NCI-H146 treated with DMSO at 0.1 percent for 48 hours (cell line): Measurements from ENCODE around the gene PRPF18.

Experiments
- DNase-seq: peaks from one replicate; lab custom pipeline; 2025; ENCODE audit not compliant: unreplicated experiment; lab: John Stamatoyannopoulos, UW

The PRPF18 gene

DNA sequence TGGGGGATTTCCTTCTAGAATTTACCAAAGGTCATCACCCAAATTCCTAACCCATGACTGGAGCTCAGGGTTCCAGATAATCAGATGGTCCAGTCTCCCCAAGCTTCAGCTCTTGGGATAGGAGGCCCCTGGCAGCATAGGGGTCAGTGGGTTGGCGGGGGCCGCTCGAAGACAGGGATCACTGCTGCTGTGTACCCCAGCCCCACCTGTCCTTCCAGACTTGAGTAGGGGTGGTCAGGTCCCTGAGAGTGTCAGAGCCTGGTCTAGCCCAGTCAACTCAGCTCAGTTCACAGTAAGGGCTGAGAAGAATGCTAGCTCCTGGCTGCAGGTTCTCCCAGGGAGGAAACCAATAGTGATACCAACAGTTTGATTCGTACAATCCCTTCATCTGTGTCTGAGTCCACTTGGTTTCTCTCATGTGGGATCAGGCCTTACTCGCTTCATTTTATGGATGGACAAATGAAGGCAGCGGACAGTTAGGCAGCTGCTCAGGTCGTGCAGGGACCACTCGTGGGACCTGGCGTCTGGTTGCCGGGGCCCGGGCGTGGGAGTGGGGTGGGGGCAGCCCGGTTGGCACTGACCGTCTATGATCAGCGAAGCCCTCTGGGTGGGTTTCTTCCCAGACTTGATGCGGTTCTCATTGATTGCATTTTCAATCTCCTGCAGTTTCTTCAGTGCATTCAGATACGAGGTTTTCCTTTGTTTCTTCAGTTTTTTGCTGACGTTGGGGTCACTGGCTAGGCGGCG, 78.9 kb downstream of the PRPF18 start:
- DNase-seq, result no peak

DNA sequence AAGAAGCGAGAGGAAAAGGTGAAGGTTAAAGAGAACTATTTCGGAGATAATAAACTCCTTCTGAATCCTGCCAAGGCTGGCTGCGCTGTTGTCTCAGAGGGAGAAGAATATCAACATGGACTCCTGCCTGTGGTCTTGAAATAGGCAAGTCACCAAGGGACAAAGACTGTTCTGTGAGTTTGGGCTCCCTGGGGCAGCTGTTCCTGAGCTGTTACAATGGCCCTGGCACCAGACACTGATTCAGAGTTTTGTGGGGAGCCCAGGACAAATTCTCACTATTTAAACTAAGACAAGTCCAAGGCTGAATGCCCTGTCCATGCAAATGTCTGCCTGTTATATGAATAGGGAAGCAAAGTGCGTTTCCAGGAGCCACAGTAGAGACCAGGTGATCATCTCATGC, 81.4 kb downstream of the PRPF18 start:
- no peak for DNase-seq

GRCh38 chr10:13669182-13669855, 82.6 kb downstream of the PRPF18 start:
- no peak for DNase-seq

DNA sequence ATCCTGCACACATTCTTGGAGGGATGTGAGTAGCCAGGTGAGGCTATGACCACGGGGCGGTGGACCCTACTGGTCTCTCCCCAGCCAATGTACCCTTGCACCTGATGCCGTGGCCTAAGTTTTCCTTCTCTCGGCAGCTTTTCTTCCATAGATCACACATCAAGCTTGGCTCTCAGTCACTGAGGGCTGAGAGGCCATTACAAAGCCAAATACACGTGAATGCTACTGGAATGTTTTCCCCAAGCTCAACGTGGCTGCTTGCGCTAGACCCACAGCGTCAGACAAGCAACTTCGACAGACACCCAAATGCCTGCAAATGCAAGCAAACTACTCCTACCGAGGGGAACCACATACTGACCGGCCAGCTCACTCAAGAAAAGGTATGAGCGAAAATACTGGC, 83.1 kb downstream of the PRPF18 start:
- no peak for DNase-seq

DNA sequence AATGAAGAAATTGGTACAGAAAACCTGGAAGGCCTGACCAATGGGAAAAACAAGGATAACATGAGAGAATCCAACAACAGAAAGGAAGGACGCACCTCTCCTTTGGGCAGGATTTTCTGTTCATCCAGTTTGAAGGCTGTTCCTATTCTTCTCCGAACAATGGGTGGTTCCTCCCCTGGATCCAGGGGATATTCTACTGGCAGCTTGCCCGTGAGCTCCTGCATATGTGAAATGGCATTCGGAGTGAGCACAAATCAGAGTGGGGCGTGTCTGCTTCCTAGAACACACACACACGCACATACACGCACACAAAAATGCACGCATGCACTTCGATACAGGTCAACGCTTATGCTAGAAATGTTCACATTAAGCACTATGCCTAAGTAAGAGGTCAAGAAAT, 83.5 kb downstream of the PRPF18 start:
- DNase-seq, result no peak

- no peak for DNase-seq
These were observed 85.1 kb downstream of the PRPF18 start for GRCh38 chr10:13671904-13672303.

DNA sequence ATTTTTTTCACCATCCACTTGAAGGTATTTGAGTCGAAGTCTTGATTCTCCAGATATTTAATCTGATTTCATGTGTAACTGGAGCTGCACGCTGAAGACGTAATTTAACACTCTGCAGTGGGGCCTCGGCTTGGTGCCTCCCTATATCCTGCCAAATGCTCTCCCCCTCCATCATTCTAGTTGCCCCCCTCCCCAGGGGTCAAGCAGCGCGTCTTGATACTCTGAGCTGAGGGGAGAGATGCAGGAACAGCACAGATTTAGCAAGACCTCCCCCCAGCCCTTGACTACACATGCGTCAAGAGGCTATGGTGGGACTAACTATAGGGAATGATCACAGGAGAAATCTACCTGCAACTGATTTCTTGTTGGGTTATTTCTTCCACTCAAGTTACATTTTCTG, 85.8 kb downstream of the PRPF18 start:
- no peak for DNase-seq

DNA sequence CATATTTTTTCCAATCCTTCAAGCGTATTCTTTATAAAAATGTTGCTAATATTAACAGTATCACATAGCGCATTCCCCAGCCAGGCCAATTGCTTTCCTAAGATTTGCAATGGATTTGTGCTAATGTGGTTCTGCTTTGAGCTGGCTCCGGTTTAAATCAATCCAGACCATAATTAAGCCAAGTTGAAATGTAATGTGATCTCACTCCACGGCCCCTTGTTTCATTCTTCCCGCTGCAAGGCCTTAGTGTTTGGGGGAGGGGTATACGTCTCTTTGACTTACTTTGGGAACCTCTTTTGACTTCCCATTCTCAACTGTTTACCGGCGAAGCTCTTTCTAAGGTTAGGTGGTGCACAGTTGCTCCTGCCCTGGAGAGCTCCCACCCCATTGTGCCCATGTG, 86.4 kb downstream of the PRPF18 start:
- DNase-seq, result no peak

DNA sequence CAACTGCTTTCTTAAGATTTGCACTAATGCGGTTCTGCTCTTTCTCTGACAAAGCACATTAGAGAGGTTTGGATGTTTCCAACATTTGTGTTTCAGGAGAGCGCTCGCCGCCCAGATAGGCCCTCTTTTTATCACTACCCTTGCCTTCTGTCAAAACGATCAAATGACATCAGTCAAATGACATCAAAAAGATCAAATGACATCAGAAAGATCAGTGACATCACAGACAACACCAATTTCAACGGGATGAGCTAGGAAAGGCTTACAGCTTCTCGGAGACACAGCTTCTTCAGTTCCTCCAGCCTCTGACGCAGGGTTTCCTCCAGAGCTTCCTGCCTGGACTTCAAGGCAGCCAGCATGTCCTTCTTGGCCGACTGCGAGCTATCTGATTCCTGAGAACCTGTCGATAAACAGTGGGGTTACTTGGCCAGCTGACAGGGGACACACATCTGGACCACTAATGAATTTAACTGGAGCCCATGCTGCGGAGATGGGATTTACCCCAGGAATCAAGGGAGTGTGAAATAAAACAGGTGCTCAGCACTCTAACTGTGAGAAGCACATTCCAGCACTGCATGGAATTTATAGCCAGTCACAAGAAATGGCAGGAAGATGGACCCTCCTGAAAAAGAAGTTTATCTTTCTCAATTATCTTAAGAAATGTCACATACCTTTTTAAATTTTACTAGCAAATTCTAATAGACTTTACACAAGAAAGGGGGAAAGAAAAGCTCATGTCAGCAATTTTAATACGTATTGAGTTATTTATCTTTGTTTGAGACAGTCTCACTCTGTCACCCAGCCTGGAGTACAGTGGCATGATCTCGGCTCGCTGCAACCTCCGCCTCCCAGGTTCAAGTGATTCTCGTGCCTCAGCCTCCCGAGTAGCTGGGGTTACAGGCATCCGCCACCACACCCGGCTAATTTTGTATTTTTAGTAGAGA, 88.2 kb downstream of the PRPF18 start:
- DNase-seq, result no peak

GRCh38 chr10:13678101-13678843, 91.5 kb downstream of the PRPF18 start:
- no peak for DNase-seq
